GM19238 (cell line): ENCODE measurements around the gene PARP2.

Source experiments
- DNase-seq: peaks from one replicate; pipeline ENCODE4 v3.0.0; 2011; ENCODE audit warnings: low spot score; ENCODE audit not compliant: insufficient read length

The PARP2 gene

DNA sequence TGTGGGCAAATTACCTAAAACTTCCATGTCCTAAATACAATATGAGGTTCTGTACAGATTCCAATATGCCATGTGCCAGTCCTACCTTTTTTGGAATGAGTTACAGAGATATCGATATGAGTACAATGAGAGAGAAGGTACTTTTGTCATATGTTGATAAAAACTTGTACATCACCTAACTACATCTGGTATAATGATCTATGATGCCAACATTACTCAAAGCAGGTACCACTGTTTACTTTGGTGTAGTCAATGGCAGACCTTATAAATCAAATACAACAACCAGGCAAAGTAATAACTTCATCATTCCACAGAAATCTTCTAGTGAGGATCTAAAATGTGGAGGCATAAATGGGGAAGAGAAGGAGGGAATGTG is 57.1 kb downstream of the PARP2 start:
- no peak for DNase-seq

DNA sequence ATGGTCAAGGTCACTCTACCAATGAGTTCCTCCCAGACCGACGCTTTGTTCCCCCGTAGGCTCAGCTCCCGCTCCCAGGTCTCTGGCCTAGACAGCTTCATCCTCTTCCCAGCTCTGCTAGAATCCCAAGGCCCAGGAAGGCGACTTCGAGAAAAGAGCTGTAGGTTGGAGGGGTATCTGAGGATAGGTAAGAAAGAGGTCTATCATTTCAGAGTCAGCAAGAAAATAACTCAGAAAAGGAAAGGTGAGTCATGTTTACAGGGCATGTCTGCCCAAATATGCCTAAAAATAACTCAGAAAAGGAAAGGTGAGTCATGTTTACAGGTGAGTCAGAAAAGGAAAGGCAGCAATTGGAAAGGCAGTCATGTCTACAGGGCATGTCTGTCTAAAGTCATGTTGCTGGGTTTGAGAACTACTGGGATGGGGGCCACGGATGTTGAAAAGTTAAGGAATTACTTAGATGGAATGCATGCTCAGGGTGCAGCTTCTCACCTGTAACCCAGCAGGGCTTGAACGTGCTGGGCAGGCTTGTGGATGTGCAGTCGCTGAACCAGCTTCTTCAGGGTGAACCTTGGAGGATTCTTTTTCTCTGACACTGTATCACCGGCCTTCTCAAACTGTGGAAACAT is 57.6 kb downstream of the PARP2 start:
- DNase-seq = no peak

DNA sequence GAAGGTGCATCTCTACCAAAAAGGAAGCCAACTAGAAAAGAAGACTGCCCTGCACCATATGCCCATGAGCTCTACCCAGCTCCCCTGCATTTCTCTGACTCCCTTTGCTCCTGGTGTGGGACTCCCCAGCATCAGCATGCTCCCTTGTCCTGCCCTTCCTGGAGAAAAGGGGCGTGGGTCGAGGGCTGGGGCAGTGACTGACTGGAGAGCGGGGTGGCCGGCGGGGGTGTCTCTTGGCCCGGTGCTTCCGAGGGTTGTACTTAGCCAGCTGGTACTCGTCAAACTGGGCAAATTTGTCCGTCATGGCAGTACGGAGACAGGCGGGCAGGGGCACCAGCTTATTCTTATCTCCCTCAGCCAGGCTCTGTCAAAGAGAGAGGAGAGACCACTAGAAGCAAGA is 60.1 kb downstream of the PARP2 start:
- DNase-seq = no peak
